NCI-H1092 treated with DMSO at 0.1 percent for 48 hours (cell line): Measurements from ENCODE around the gene DDO.

Source experiments
- DNase-seq: peaks from one replicate; lab custom pipeline; 2025; lab: John Stamatoyannopoulos, UW

The DDO gene

DNA sequence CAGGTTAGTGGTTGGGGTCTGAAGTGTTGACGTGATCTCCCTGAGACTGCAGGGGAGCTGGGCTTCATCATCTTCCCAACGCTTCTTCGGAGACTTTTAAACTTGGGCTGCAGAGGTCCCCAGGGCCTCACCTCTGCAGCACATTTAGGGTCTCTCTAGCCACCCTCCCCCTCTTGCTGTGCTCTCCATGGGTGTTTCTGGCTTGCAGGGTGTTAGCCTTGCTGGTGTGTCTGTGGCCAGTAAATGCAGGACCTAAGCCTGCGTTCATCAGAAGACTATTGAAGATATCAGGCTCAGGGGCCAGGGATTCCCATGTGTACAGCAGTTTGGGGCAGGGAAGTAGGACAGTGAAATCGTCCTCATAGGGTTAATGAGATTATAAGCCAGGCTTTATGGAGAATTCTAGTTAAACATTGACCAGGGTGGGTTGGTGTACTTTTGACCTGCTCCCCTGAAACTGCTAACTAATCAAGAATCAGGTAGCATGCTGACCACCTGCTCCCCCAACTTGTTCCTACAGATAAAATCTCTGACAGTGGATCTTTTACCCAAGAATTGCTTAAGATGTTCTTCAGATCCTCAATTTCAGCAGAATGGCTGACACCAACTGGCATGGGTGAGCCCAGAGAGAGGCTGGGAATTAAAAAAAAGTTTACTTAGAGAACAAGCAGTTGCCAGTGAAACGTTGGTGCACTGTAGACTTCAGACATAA is 3.8 kb upstream of the DDO start:
- DNase-seq = no peak

DNA sequence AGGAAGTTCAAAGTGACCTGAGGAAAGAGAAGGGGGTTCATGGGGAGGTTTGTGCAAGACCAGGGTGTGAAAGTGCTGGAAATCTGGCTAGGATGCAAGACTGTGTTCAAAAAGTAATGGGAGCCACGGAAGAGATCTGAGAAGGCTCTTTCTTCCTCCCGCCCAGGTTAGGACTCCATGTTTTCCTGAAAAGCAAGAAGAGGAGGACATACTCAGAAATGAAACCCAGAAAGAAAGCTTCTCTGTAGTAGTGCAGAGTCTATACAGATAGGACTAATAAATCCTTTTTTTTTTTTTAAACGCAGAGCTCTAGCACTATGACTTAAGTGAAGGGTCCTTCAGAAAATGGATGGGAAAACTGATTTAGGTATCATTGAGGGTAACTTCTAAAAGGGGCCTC is 3.2 kb upstream of the DDO start:
- no peak for DNase-seq

DNA sequence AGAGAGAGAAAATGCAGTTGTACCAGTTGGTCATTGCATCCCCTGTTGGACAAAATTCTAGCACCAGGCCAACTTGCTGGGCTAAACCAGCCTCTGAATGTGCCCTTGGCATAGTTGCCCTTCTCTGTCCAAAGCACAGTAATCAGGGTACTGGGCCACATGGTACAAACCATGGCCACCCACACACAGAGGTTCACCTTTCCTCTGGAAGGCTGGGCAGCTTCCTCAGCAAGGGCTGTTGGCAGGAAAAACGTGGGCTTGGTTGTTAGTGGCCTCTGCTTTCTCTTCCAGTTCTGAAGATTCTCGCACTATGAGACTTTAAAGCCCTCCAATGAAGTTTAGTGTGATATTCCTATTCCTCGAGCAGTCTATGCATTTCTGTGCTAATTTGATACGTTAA is 706 bp downstream of the DDO start:
- DNase-seq = no peak

DNA sequence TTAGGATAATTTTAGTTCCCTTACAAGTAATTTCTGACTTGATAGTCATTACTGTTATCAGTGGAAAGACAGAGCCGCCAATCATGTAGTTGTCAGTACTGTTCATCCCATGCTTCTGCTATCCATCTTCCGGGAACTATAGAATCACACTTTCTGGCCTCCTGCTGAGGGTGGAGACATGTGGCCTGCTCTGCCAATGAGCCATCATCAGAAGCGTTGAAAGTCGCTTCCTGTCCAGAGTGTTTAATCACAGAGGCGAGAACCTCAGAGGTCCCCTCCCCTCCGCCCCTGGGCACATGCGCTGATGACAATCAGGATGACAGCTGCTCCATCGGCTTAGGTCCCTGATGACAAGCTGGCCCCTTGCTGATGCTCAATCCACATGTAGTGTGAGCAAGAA is 3.0 kb downstream of the DDO start:
- DNase-seq = no peak

DNA sequence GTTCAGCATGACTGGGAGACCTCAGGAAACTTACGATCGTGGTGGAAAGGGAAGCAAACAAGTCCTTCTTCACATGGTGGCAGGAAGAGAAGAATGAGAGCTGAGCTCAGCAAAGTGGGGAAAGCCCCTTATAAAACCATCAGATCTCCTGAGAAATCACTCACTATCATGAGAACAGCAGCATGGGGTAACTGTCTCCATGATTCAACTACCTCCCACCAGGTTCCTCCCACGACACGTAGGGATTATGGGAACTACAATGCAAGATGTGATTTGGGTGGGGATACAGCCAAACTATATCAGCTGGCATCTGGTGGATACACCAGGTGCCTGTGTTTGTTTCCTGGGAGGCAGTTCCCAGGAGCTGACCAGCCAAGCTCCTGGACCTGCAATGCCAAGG is 4.9 kb downstream of the DDO start:
- DNase-seq = no peak

DNA sequence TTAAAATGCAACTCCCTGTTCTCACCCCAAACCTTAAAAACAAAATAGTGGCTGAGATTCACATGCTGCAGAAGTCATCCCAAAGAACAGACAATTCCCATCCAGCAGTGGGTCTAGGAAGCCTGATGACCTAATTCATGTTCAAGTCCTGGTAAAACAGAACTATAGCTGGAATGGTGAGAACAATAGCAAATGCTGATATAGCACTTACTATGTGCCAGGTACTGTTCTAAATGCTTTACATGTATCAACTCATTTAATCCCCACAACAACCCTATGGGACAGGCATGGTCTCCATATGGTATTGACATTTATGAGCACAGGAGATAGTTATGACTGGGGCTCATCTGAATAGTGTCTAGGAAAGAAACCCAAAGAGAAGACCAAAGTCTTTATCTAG is 5.6 kb downstream of the DDO start:
- DNase-seq = no peak

DNA sequence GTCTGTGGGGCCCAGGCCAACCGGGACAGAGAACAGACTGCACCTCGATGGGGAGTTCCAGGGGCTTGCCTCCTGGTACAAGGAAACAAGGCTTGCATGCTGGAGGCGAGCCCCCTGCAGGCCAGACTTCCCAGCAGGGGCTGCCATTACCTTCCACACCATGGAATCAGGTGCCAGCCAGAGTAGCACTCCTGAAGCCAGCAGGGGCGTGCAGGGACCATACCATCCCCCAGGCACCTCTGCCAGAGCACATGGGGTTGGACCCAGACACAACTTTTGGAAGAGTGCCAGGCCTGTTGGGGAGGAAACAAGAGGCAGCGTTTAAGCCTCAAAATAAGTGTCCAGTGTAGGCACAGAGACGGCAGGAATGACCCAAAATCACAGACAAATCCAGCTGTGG is 6.5 kb downstream of the DDO start:
- DNase-seq = no peak

DNA sequence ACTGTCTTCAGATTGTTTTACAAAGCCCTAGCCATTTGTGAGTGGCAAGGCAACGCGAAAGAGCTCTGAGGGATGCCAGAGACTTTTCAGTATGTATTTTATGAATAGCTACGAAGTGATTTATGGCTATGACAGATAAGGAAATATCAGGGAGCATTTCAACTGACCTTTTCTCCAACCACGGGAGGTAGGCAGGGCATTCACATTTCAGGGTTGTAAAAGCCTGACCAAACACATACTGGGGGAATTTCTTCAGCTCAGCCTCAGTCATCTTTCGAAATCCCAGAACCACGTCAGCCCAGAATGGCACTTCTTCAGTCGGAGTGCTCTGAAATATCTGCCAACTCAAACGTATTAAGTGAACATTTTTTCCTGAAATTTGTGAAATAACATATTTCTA is 10.8 kb downstream of the DDO start:
- DNase-seq = no peak

DNA sequence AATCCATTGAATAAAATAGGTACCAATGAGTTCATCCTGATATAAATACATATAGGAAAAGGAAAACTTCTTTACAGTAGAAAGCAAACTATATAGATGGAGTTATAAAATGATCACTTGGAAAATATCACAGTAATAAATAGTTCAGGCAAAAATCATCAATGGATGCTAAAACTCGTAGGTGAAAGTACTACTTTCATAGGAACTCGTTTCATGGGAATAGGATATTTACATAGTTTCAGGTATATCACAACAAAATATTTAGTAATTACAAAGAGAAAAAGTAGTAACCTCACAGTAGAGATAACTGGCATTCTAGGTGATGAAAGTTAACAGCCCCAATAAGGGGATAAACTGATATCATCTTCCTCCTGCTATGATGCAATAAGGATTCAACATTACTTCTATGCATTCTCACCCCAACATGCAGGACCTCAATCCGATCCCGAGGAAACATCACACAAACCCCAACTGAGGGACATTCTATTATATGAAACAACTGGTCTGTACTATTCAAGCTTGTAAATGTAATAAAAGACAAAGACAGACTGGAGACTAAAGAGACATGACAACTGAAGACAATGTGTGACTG is 13.7 kb downstream of the DDO start:
- DNase-seq = no peak

DNA sequence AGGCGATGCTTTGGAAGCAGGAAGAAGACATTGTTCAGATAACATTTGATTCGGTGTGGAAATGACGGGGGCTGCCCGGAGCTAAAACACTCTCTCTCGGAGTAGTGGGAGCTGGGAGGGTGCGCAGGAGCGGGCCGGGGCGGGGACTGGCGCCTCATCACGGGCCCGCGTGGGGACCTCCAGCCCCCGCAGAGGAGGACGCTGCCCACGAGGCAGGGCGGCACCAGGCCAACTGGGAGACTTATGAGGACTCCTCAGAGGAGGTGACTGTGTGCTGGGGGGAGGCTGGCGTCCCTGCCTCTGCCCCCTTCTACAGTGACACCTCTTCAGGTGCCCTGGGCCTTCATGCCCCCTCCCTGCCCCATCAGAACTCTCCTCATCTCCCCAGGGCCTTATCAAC is 15.2 kb downstream of the DDO start:
- no peak for DNase-seq

DNA sequence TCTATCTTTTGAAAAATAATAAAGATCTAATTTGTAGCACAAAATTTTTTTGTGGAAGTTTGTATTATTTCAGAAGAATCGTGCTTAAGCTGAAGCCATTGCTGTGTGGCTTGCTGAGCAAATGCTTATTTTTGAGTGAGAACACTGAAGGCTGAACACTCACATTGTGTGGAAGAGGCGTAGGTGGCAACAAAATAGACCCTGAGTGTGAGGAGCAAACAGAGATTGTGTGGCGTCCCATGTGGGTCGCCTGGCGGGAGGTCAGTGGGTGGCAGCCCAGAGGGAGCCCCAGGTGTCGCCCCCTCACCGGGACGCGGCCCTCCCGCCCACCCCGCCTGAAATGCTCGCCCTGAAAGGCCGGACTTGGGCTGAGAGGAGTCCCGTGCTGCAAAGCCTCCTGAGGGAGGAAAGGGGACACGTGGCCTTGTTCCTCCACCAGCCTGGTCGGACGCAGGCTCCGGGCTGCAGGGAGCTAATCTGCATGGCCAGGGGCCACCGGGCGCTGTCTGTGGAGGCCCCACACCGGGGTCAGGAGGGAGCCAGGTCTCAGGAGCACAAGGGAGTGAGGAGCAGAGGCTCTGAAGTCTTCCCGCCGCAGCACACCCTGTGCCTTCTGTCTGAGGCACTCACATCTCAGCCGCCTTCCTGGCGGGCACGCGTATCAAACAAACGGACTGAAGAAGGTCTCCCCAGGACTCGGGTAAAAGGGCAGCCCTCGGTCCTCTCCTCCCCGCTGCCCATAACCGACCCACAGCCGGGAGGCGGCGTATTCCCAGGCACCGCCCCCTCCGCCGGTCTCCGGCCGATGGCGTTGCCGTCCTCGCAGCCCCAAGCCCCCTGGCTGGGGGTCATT is 15.9 kb downstream of the DDO start:
- DNase-seq = peak; percentile 37

DNA sequence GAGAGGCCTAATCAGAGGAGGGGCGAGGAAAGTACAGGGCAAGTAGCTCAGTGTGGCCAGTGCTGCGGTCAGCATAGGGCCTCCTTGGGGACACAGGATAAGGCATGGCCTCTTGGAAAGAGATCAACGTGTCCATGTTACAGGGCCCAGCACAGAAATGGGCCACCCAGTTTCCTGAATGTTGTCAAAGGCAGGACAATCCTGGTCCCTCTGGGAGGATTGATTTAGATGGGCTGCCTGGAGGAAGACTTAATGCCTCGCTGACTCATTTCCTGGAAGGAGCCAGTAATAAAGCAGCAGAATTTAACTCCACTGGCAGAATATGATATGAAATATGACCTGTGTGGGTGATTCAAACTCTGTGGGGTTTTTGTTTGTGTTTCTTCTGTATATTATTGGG is 16.6 kb downstream of the DDO start:
- no peak for DNase-seq

DNA sequence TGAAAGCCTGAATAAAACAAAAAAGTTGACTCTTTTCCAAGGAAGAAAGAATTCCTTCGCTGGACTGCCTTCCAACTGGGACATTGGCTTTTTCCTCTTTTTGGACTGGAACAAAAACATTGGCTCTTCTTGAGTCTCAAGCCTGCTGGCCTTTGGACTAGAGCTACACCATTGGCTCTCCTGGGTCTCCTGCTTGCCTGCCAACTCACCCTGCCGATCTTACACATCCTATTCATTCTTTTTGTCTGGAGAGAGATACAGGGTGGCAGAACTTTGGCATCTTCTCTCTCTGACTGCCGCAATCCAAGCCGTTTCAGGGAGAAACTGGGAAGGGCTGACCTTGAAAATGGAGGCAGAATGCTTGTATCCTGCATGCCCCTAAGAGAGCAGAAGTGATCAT is 20.2 kb downstream of the DDO start:
- DNase-seq = no peak

DNA sequence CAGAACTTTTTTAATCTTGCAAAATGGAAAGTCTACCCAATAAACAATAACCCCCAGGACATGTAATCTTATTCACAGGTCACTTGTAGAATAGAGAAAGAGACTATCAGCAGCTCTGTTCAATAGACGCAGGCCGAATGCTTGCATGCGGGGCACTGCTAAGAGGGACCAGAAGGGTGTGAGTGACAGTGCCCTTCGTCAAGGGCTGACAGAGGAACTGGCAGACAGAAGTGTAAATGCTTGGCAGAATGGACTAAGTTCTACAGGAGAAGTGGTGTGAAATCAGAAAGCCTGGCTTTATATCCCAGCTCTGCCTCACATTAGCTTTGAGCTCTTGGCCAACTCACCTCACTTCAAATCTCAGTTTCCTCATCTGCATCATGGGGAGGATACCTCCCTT is 21.0 kb downstream of the DDO start:
- DNase-seq = no peak

DNA sequence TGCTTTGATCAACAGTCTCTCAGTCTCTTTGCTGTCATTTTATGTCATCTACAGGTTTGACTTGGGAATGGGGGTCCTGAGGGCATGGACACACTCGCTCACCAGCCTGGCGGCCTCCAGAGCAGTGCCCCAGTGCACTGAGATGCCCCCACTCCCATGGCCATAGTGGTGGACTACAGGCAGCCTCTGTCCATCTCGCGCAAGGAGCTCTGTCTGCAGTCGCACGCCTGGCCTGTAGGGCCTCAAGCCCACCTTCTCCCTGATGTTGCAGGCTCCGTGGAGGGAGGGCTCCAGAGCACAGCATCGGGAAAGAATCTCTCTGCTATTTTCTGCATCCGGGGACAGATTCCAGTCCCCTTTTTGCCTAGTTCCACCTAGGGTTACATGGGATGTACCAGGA is 22.6 kb downstream of the DDO start:
- DNase-seq = no peak

DNA sequence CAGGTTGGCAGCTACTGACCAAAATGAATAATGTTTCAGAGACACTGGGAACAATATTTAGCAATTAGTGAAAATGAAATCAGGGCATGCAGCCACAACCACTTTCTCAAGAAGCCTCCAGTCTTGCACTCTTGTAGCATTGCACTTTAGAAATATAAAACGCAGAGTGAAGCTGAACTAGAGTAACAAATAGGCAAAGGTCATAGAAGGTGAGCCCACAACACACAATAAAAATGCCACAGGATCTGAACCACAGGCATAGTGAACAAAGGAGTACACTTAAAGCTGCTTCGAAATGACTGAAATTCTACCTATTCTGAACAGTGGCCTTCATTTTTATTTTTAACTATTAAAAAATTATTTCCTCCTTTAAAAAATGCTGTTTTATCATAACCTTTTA is 25.0 kb downstream of the DDO start:
- no peak for DNase-seq

DNA sequence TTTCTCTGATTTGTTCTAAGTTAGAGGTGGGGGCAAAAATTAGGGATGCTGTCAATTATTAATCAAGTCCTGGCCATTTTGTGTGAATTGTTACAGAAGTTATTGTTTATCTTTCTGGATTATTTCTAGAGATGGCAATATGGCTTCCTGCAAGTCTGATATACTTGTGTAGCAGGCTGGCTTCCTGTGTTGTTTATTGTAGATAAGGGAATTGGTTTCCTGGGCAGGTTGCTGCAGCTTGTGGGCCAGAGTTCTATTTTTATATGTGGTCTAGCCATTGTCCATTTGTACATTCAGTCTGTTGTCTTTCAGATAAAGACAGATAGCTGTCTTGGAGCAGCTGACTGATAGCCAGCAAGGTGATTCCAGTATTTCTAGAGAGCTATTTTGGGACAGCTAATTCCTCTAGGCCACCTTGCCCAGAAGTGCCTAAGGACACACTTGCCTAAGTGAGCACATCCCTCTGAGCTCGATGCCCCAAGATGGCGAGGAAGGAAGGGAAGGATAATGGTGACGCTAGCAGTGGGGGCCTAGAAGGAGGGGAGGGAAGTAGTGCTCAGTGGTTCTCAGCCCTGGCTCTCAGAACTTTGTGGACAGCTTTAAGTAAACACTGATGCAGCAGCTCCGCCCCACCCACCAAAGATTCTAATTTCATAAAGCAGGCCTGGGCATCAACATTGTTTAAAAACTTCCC is 25.5 kb downstream of the DDO start:
- DNase-seq = no peak

DNA sequence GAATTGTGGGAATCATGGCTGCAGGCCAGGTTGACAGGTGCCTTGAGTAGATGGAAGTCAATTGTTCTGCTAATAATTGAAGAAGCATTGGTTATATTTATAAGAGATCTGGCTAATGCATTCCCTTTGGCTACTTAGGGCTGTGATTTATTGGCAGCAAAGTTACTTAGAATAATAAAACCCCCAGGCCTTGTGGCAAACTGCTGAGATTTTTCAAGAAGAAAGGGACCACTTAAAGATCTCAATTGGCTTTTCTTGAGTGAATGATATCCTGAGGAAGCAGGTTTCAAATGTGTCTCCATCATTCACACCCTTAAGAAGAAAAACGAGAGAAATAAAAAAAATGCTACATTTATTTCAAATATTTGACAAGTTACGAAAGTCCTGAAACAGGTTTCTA is 27.4 kb downstream of the DDO start:
- DNase-seq = no peak

DNA sequence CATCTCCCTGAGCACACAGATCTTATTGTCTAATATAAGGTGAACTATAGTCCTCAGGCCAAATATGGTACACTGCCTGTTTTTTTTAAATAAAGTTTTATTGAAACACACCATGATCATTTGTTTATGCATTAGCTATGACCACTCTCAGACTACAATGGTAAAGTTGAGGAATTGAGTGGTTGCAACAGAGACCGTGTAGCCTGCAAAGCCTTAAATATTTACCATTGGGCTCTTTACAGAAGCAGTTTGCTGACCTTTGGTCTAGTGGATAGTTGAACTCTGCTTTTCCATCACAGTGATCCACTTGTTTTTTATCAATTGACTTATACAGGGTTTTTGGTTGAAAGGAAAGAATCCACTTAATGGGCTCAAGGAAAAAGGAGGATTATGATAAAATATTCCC is 29.9 kb downstream of the DDO start:
- no peak for DNase-seq

DNA sequence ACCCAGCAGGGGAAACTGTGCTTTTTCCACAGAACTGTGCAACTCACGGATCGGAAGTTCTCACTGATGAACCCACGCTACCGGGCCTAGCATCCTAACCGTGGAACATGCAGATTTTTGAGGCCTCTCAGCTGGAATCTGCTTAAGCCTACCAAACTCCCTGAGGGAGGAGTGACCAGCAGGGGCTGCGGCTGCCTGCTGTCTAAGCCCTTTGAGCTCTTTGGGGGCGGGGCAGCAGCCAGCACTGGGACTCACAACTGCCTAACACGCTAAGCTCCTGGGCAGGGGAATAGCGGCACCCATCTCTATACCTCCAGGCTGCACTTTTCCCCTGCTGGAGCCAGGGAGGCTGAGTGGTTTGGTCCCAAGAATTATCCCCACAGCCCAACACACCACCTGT is 36.8 kb downstream of the DDO start:
- no peak for DNase-seq

DNA sequence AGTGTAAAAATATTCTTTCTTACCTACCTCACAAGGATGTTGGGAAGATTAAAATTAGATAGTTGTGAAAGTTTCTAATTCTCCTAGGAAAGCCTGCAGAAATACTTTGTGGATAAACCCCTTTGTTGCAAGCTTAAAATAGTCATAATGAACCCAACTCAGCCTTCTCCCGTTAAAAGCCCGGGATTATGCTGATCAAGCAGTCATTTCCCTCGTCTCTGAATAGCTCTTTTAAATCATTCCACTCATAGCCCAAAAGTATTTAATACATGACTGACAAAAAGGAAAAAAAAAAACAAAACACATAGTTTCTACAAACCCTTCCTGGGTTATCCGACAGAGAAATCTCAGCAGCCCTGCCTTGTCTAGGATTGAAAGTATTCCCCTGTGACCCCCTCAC is 46.3 kb downstream of the DDO start:
- DNase-seq = no peak

DNA sequence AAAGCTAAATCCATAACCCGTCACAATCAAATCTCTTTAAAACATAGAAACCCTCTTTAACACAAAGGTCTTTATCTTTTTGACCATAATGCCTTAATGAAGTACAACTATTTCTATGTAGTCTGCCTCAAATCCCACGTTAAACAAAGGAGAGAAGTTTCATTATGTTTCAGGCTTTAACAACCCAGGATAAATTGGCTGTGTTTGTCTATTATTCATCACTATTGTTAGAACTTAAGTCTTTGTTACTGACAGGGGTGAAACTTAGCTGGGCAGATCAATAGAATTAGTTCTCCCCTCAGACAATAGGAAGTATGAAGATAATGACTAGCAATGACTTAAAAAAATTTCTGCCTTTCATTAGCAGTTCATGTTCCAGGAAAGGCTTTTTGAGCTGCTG is 47.1 kb downstream of the DDO start:
- no peak for DNase-seq

DNA sequence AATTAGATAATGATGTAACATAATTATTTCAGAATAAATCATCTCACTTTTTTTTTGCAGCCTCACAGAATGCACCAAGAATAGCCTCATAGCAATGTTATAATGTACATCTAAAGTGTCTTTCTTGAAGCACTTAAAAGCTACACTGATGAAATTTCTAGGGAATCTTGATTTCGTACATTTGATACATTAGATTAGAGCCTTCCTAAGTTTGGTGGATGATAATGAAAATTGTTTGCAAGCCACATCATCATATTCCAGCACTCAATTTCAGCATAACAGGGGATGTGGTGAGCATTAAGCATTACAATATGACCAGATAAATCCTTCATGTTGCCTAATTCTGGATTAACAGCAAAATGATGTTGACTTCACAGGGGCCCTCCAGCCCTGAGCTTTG is 47.5 kb downstream of the DDO start:
- DNase-seq = no peak
